ENCODE measurements around the gene SLC35E3. TPM values are rescaled to one million over a fixed set of nuclear protein-coding genes. Genes with fewer than 3 reads are reported as not detected.
"Not testable (repeated sequence)": the region's sequence is repeated elsewhere in the genome, so short reads cannot be mapped to it uniquely, and the experiment has no call there.

The SLC35E3 gene
- total RNA-seq, 1 donor from 2014 or later = 9.5 TPM

DNA sequence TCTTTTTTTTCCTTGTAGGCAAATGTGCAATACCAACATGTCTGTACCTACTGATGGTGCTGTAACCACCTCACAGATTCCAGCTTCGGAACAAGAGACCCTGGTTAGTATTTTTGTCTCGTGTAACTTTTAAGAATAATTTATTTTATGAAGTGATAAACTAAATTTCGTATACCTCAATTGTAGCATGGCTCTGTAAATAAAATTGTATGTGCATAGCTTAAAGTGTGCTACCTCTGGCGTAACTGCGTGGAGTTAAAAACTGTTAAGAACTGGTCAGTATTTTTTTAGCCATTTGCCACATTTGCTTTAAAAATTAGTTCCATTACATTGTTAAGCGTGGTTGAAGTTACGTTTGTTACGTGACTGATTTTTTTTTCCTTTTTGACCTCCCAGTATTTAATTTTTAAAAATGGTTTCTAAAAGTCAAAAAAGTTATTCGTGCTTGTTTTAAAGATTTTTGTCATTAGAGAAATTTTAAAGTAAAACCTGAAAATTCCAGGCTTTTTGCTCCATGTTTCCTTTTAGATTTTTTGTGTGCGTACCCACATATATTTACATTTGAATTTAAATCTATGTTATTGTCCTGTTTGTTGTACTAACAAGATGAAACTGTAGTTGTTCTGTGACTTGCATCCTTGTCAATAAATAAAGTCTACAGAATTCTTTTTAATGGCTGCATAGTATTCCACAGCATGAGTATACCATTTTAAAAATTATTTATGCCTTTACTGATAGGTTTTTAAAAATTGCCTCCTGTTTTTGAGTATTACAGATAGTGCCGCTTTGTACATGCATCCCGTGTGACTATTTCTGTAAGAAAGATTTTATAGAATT, 63.4 kb downstream of the SLC35E3 start:
- Mint-ChIP-seq H3K4me3 (ENCODE audit: unreplicated experiment) (peak overlapping the region; percentile 92), H3K36me3 (ENCODE audit: unreplicated experiment) (peaks cover 25% of the 10 kb centered on the region), H3K27me3 (ENCODE audit: unreplicated experiment) (no peaks in the 10 kb centered on the region), H3K27ac (ENCODE audit: unreplicated experiment) (peak overlapping the region; percentile 98), H3K9me3 (ENCODE audit: unreplicated experiment) (no peaks in the 10 kb centered on the region), H3K4me1 (ENCODE audit: unreplicated experiment) (peaks cover 30% of the 10 kb centered on the region)
- TF ChIP-seq, protein P1, sequence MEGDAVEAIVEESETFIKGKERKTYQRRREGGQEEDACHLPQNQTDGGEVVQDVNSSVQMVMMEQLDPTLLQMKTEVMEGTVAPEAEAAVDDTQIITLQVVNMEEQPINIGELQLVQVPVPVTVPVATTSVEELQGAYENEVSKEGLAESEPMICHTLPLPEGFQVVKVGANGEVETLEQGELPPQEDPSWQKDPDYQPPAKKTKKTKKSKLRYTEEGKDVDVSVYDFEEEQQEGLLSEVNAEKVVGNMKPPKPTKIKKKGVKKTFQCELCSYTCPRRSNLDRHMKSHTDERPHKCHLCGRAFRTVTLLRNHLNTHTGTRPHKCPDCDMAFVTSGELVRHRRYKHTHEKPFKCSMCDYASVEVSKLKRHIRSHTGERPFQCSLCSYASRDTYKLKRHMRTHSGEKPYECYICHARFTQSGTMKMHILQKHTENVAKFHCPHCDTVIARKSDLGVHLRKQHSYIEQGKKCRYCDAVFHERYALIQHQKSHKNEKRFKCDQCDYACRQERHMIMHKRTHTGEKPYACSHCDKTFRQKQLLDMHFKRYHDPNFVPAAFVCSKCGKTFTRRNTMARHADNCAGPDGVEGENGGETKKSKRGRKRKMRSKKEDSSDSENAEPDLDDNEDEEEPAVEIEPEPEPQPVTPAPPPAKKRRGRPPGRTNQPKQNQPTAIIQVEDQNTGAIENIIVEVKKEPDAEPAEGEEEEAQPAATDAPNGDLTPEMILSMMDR (IDR thresholded peaks at IDR 0.05) = no peak
- no peak for DNase-seq (ENCODE audit: extremely low spot score, unreplicated experiment)

DNA sequence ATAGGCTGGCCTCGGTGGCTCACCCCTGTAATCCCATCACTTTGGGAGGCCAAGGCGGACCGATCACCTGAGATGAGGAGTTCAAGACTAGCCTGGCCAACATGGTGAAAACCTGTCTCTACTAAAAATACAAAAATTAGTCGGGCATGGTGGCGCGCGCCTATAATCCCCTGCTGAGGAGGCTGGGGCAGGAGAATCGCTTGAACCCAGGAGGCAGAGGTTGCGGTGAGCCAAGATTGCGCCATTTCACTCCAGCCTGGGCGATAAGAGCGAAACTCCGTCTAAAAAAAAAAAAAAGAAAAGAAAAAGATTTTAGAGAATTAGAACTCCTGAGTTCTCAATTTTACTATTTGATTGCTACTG, 64.0 kb downstream of the SLC35E3 start:
- H3K36me3 Mint-ChIP-seq (ENCODE audit: unreplicated experiment) = peaks cover 30% of the 10 kb centered on the region

DNA sequence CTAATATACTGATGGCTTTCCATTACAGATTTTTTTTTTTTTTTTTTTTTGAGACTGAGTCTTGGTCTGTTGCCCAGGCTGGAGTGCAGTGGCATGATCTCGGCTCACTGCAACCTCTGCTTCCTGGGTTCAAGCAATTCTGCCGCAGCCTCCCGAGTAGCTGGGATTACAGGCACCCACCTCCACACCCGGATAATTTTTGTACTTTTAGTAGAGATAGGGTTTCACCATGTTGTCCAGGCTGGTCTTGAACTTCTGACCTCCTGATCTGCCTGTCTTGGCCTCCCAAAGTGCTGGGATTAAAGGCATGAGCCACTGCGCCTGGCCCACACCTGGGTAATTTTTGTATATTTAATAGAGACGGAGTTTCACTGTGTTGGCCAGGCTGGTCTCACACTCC, 65.6 kb downstream of the SLC35E3 start:
- H3K4me1 Mint-ChIP-seq (ENCODE audit: unreplicated experiment) = peaks cover 37% of the 10 kb centered on the region
- H3K4me3 Mint-ChIP-seq (ENCODE audit: unreplicated experiment) = peak overlapping the region; percentile 61
- DNase-seq (ENCODE audit: extremely low spot score, unreplicated experiment); H3K27ac Mint-ChIP-seq (ENCODE audit: unreplicated experiment); H3K9me3 Mint-ChIP-seq (ENCODE audit: unreplicated experiment); H3K27me3 Mint-ChIP-seq (ENCODE audit: unreplicated experiment): not testable (repeated sequence)
- H3K36me3 Mint-ChIP-seq (ENCODE audit: unreplicated experiment) = peaks cover 33% of the 10 kb centered on the region

More for the DNA sequence above, 64.0 kb downstream of the SLC35E3 start:
- peak overlapping the region; percentile 92 for H3K4me3 Mint-ChIP-seq (ENCODE audit: unreplicated experiment)
- DNase-seq (ENCODE audit: extremely low spot score, unreplicated experiment) = peak; percentile 42
- peak overlapping the region; percentile 66 for H3K27ac Mint-ChIP-seq (ENCODE audit: unreplicated experiment)
- not testable (repeated sequence) for H3K9me3 Mint-ChIP-seq (ENCODE audit: unreplicated experiment); H3K27me3 Mint-ChIP-seq (ENCODE audit: unreplicated experiment)
- H3K4me1 Mint-ChIP-seq (ENCODE audit: unreplicated experiment) = peaks cover 35% of the 10 kb centered on the region

DNA sequence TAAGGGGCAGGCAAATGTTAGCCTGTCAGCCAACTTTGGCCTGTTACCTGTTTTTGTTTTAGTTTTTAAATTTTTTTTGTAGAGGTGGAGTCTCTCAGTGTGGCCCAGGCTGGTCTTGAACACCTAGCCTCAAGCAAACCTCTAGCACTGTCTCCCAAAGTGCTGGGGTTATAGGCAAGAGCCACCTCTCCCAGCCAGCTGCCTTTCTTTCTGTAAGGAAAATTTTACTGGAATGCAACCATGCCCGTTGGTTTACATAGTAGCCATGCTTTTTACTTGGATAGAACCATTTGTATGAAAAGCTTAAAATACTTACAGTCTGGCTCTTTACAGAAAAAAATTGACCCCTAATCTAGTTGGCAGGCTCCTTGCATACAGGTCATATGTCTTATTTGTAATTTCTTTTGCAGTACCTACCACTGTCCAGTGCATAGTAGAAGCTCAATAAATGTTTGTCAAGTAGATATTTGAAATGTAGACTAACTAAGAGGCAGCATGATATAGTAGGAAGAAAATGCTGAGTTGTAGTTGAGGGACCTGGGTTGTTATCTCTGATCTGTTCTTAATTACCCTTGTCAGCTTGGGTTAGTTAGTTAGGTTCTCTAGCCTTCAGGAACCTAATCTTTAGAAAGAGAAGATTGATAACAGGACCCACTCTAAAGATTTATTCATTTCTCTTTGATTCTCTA, 66.7 kb downstream of the SLC35E3 start:
- no peak for DNase-seq (ENCODE audit: extremely low spot score, unreplicated experiment)
- H3K4me3 Mint-ChIP-seq (ENCODE audit: unreplicated experiment) = no peak overlapping the region
- H3K36me3 Mint-ChIP-seq (ENCODE audit: unreplicated experiment) = peaks cover 40% of the 10 kb centered on the region
- no peaks in the 10 kb centered on the region for H3K27me3 Mint-ChIP-seq (ENCODE audit: unreplicated experiment)
- peaks cover 34% of the 10 kb centered on the region for H3K4me1 Mint-ChIP-seq (ENCODE audit: unreplicated experiment)
- H3K27ac Mint-ChIP-seq (ENCODE audit: unreplicated experiment) = no peak overlapping the region
- TF ChIP-seq, protein P1 (IDR thresholded peaks at IDR 0.05) = no peak
- no peaks in the 10 kb centered on the region for H3K9me3 Mint-ChIP-seq (ENCODE audit: unreplicated experiment)

DNA sequence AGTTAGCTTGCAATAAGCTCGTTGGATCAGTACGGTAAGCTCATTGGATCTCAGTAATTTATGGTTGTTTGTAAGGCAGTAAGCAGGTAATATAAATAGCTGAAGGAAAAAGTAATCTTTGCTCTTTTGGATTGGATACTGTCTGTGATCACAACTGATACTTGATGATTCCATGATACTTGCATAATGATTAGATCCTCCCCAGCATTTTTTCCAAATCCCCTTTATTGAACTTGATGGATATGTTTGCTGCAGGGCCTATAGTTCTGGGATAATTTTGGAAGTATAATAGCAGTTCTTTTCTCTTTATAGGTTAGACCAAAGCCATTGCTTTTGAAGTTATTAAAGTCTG, 67.2 kb downstream of the SLC35E3 start:
- DNase-seq (ENCODE audit: extremely low spot score, unreplicated experiment) = no peak
- Mint-ChIP-seq H3K27me3 (ENCODE audit: unreplicated experiment) (no peaks in the 10 kb centered on the region), H3K4me3 (ENCODE audit: unreplicated experiment) (no peak overlapping the region), H3K27ac (ENCODE audit: unreplicated experiment) (no peak overlapping the region), H3K36me3 (ENCODE audit: unreplicated experiment) (peaks cover 40% of the 10 kb centered on the region), H3K4me1 (ENCODE audit: unreplicated experiment) (peaks cover 34% of the 10 kb centered on the region), H3K9me3 (ENCODE audit: unreplicated experiment) (no peaks in the 10 kb centered on the region)
- TF ChIP-seq, protein P1 (IDR thresholded peaks at IDR 0.05) = no peak

Measured in osteocyte (in vitro differentiated cells).